ENCODE results near the gene KIFAP3.
"Not testable (repeated sequence)": the region's sequence is repeated elsewhere in the genome, so short reads cannot be mapped to it uniquely, and the experiment has no call there.

KIFAP3 gene

DNA sequence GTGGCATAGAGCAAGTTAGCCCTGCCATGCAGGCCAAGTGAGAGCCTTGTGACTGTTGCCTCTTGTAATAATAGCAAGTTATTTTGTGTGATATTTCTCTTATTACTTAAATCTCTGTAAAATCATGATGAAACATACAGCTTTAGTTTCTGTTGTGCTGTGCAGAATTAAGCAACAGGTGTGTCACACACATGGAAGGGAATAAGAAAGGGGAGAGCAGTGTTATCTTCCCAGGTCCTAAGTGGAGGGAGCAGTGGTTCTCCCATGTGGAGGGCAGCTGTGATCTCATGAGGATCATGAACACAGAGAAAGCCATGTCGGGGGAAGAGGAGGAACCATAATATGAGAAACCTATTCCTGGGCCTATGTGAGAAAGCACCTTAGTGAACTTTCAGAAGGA is 155.6 kb downstream of the KIFAP3 start:
- no peak for DNase-seq

- DNase-seq, result not testable (repeated sequence)
These were observed 156.3 kb downstream of the KIFAP3 start for GRCh38 chr1:169918220-169918619.

DNA sequence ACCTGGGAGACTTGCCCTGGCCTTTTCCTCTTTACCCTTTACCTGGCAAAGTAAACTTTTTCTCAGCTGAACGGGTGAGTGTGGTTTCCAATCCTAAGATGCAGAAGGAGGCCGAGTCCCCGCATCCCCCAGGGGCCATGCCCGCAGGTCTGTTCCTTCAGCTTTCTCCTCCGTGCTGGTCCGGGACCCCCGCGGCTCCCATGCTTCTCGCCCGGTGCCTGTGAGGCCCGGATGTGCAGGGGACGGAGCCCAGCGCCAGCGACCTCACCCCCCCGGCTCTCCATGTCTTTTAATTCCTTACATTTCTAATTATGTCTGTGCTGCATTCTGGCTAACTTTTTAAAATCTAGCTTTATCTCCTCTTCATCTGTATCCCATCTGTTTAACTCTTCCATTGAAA is 159.3 kb downstream of the KIFAP3 start:
- no peak for DNase-seq

DNA sequence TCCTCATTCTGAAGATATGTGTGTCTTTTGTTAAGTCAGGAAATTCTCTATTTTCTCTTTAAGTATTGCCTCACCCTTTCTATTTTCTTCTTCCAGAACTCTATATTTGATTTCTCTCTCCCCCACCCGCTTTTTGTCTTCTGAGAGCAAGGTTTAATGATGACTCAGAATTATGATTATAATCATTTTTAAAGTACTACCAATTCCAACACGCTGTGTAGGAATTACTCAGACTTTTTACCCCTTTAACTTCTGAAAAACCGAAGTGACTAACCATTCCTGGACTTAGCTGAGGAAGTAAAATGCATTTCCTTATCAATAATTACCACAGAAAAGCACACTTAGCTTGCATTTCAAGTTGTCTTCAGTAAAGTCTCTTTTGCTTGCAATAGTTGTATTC is 160.0 kb downstream of the KIFAP3 start:
- DNase-seq, result no peak

- no peak for DNase-seq
These were observed 165.0 kb downstream of the KIFAP3 start for GRCh38 chr1:169909499-169909898.

DNA sequence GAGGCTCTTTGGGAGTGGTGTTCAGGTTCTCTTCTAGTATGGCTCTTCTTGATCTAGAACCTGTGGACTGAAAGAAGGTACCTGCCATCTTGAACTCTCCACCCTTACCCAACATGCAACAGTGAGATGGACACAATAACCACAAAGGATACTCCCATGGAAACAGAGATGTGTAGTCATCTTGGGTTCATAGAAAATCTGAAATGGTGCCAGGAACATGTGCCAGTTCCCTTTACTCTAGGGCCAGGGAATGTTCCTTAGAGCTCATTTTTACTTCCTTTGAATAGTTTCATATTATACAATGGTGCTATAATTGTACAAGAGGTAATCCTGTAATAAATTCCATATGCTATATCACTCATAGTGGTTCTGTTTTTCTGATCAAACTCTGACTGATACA is 167.6 kb downstream of the KIFAP3 start:
- DNase-seq, result no peak

DNA sequence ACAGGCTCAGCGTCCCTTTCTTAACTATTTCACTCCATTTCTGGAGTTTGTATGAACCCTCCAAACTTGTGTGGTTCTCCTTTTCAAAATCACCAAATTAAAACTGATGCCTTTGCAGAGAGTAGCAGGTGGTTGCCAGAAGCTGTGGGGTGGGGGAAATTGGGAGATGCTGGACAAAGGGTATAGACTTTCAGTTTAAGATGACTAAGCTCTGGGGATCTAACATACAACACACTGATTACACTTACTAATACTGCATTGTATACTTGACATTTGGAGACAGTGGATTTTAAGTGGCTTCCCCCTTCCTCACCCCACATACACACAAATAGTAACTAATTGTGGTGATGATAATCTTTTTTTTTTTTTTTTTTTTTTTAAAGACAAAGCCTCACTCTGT is 169.7 kb downstream of the KIFAP3 start:
- DNase-seq, result no peak

- DNase-seq, result no peak
These were observed 171.7 kb downstream of the KIFAP3 start for GRCh38 chr1:169902751-169903150.

GRCh38 chr1:169901115-169901514 is 173.4 kb downstream of the KIFAP3 start:
- no peak for DNase-seq

- no peak for DNase-seq
These were observed 173.9 kb downstream of the KIFAP3 start for GRCh38 chr1:169900571-169900970.

DNA sequence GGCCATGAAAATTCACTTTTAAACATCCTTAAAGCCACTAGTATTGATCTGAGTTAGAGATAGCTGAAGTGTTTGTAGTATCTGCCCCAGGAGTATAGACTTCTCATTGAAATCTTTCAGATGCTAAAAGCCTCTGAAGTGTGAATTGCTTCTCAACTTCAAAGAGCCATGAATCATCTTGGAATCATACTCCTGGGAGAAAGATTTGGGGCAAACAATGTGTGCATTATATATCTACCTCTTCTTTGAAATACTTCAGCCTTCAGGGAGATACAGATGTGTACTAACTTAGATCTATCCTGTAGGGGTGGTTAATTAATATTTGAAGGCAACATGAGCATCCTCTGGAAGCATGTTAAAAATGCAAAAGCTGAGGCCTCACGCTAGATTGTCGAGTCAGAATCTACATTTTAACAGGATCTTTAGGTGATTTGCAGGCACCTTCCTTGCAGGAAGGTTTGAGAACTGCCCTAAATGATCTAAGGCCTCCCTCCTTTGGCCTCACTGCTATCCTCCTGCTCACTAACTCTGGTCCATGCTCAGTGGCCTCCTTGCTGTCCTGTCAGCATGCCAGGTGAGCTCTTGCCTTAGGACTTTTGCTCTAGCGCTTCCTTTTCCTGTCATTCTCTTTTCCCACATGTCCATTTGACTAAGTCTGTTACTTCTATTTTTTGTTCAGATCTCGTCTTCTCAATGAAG is 174.8 kb downstream of the KIFAP3 start:
- no peak for DNase-seq

DNA sequence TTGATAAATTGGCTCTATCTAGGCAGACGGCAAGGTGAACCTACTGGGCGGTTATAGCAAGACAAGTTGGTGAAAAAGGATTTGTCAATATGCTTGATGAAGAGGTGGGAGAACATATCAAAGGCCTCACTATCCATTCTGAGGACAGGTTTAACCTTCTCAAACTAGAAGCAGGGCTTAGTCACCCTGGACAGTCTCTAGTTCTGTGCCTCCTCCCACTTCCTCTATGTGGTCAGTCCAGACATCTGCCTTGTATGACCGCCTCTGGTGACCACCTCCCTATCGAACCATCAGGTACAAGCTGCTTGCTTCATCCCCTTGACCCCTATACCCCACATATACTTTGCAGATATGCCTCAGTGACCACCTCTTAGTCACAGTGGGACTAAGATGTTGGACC is 178.5 kb downstream of the KIFAP3 start:
- DNase-seq, result no peak

- DNase-seq, result no peak
These were observed 179.9 kb downstream of the KIFAP3 start for GRCh38 chr1:169894424-169895145.

DNA sequence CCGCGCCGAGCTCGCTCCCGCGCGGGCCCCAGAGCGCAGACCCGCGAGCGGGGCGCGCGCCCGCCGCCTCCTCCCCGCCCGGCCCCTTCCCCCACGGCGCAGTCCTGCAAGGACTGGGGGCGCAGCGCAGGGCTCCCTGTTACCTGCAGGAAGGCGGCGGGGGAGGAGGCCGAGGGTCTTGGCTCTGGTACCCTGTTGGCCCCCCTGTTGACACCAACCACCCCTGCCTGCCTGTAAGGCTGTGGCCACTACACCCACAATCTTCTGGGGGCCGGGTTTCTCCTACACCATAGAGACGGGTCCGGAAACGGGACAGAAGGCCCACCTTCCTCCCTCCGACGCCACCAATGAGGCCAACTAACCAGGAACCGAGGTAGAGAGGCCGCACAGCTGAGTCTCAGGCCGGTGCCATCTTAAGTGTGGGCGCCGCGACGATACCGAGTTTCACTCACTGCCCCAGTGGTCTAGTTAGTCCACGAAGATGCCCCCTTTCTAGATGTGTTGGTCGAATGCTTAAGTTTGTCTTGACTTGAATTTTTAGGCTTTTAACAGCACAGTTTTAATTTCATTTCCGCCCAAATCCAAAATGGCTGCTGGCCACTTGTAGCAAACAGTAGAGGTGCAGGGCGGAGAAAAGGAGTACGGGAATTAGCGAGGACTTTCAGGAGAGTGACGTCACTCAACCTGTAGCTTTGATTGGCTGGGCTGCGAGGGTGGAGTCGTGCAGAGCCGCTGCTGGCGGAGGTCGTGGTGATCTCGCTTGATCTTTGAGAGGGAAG is 180.7 kb downstream of the KIFAP3 start, which contains the start of gene SCYL3:
TSS of gene SCYL3 (minus strand) at position 252 of the 779 bp plus-strand sequence. CDS start 5,056 bp downstream, outside the sequence.
- DNase-seq, result peak; percentile 97

DNA sequence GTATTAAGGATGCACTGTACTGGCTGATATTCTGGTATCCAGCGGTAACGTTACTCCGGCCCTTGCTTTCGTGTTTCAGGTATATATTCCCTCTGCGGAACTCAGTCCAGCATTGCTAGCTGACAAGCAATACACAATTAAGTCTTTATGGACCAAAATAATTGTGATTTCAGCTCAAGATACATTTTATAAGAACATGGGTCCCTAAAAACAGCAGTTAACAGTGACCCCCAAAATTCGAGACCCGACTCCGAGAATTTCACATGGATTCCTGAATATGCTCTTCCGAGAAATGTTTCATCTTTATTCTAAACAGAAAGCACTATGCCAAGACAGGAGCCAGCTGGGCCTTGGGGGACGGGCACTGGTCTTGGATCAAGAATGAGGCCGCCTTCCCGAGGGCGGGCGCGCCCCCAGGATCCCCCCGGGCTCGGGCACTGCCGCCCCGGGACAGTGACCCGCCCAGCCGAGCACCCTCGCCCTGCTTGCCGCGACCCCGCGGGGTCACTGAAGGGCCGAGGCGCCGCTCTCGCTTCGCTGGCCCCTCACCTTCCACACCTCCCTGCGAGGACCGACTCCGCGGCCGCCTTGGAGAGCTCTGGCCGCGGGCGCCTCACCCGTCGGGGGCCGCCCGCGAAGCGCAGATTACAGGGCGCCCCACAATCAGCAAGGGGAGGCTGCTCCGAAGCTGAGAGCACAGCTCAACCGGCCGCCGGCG is 181.4 kb downstream of the KIFAP3 start:
- no peak for DNase-seq

DNA sequence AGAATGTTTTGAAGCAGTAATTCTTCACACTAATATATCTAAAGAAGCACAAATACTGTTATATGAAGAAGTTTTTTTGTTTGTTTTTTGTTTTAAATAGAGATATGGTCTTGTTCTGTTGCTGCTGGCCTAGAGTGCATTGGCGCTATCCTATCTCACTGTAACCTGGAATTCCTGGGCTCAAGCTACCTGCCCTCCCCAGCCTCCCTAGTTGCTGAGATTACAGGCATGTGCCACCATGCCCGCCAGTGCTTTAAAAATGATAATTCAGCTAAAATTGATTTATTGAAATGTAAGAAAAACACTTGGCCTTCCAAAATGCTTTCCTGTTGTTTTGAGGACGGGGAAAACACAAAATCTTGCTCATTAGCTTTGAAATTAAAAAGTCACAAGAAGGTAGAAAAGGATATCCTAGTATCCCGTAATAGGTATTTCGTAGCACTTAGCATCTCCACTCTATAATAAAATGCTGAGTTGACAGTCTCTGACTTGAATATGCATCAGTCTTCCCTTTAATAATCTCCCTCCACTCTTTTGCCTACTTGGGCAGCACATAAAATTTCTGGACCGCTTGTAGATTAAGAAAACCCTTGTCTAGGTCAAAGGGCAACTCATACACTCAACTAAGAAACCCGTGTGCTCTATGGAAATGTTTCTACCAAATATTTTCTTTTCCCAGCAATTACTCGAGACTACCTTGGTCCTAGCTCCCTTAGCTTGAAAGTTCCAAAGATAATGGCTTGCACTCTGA is 182.1 kb downstream of the KIFAP3 start:
- DNase-seq, result no peak

DNA sequence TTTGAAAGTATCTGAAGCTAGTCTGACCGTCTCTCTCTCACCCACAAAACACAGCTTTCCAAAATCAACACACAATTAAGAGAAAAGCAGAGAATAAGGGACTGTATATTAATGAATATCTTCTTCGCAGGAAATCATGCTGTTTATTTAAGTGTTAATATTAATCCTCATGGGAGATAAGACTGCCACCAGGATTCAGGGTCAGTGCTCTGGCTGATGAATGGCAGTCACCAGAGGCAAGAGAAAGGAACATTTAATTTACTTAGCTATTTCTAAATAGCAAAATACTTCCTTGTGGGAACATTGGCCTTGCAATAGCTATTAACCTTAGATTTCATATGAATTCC is 183.0 kb downstream of the KIFAP3 start:
- no peak for DNase-seq

DNA sequence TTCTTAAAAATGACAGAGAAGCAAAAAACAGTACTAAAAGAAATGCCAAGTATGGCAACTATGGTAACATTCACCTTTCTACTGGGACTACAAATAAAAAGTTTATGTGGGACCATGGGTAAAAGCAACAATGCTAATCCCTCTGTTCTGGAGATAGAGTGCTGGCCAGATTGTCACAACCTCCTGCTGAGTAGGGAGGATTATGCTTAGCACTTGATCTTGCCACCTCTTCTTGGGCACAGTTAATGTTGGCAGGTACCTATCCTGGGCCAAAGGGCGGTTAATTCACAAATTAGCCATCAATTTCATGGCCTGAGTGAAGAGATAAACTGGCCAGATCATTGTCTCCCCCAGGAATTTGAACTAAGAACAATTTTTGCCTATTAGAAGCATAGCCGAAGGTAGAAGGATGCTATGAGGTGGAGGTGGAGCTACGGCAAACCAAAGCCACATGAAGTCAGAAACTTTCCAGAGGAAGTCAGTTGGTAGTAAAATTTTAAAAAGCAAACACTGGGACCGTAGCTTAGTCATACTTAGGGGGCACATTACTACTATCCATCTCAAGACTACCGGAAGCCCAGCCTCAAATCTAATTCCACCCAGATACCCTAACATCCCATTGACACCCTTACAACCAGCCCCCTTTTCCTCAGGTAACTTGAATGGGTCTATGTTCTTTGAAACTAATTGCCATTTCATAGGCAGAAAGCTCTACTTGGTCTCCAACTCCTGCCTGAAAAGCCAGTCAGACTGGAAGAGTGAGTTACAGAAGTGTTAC is 183.5 kb downstream of the KIFAP3 start:
- DNase-seq, result no peak

DNA sequence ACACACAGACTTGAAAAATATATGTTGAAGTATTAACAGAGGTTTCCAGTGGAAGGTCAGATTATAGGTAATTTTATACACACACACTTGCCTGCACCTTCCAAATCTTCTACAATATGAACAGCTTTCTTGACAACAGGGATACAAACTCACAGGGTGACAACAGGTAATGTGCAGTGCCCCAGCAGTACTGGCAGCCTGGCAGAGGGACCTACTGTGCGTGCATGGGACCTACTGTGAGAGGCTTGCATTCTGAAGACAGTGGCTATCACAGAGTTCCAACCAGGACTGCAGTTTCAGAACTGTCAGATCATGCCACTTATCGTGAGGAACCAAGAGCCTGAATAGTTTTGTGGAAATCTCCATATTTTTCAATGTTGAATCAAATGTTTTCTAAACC is 184.6 kb downstream of the KIFAP3 start:
- no peak for DNase-seq

GRCh38 chr1:169886931-169887330 is 187.6 kb downstream of the KIFAP3 start:
- DNase-seq, result no peak

- DNase-seq, result no peak
These were observed 188.1 kb downstream of the KIFAP3 start for GRCh38 chr1:169886422-169886821.

DNA sequence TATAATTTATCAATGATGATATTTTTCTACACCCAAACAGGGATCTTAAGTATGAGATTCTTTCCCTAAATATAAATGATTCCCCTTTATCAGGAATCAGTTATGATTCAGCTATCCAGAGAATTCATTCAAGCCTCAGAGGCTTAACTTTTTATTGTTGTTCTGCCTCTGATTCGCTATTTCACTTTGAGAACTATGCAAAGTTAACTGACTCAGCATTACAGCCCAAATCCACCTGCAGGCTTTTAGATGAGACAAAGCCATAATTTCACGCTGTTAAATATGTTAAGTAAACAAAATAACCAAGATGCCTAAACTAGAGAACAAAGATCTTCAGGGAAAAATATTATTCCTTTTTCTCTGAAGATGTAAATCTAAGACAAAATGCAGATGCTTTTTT is 189.3 kb downstream of the KIFAP3 start:
- no peak for DNase-seq

Data from NCI-H1694 (cell line).